SK-N-SH (cell line): Measurements from ENCODE around the gene PPP1R9B. TPM values are rescaled to one million over a fixed set of nuclear protein-coding genes. Genes with fewer than 3 reads are reported as not detected.

ENCODE experiments used
- CTCF ChIA-PET: fragments of 300-600, 350-600 bp; formaldehyde crosslinking; extraction: SDS; loops from one replicate; lab custom pipeline; 2021; lab: Yijun Ruan, JAX
- POLR2A ChIA-PET: fragments of 350-600 bp; sonication (Branson Sonifier 250); formaldehyde crosslinking; extraction: SDS; loops from one replicate; lab custom pipeline; 2020; ENCODE audit warnings: antibody characterized with exemption, inconsistent platforms; lab: Yijun Ruan, JAX
- DNase-seq: peaks from one replicate; pipeline ENCODE4 v3.0.0; 2012
- H2AFZ ChIP-seq: fragments of 200-600 bp; sonication (generic); 2 replicates; pipeline ENCODE4 v1.8.1; 2016; ENCODE audit warnings: antibody characterized with exemption, mild to moderate bottlenecking, low read depth
- H3F3A ChIP-seq: fragments of 200-600 bp; sonication (generic); replicated peaks from 2 replicates; pipeline ENCODE3; 2016; ENCODE audit warnings: antibody characterized with exemption, mild to moderate bottlenecking; ENCODE audit not compliant: insufficient read depth
- H3K27ac ChIP-seq, 2 experiments: fragments of 200-500 bp in 1 of 2; fragments of 200-600 bp in 1 of 2; sonication (Bioruptor generic) in 1 of 2; sonication (generic), shearing (Covaris generic) in 1 of 2; 2 replicates each; pipeline versions ENCODE4 v1.5.1 to v1.6.1; 2014 to 2016; ENCODE audit warnings: low read depth in 2 of 2, inconsistent platforms in 1 of 2, low read length in 1 of 2, mild to moderate bottlenecking in 1 of 2, mixed read lengths in 1 of 2
- H3K27me3 ChIP-seq: fragments of 200-600 bp; sonication (generic), shearing (Covaris generic); 2 replicates; pipeline ENCODE4 v1.6.1; 2016; ENCODE audit warnings: mixed run types; ENCODE audit not compliant: insufficient read depth
- H3K36me3 ChIP-seq, 2 experiments: fragments of 200-500 bp in 1 of 2; fragments of 200-600 bp in 1 of 2; sonication (Bioruptor generic) in 1 of 2; sonication (generic) in 1 of 2; replicated peaks in 1 of 2; 2 replicates each; pipeline versions ENCODE3 to v1.5.1; 2014 to 2016; ENCODE audit warnings: low read length in 1 of 2, mild to moderate bottlenecking in 1 of 2; ENCODE audit not compliant: insufficient read depth in 2 of 2, control insufficient read depth in 1 of 2
- H3K4me1 ChIP-seq, 2 experiments: fragments of 200-500 bp in 1 of 2; fragments of 200-600 bp in 1 of 2; sonication (Bioruptor generic) in 1 of 2; sonication (generic), shearing (Covaris generic) in 1 of 2; 2 replicates each; pipeline versions ENCODE4 v1.5.1 to v1.6.1; 2014 to 2016; ENCODE audit warnings: low read depth in 1 of 2, low read length in 1 of 2, mixed run types in 1 of 2; ENCODE audit not compliant: insufficient read depth in 2 of 2, control insufficient read depth in 1 of 2
- H3K4me2 ChIP-seq: fragments of 200-600 bp; sonication (generic), shearing (Covaris generic); 2 replicates; pipeline ENCODE4 v1.6.1; 2017; ENCODE audit warnings: mixed run types
- H3K4me3 ChIP-seq, 2 experiments: fragments of 200-500 bp in 1 of 2; fragments of 200-600 bp in 1 of 2; sonication (Bioruptor generic) in 1 of 2; sonication (generic), shearing (Covaris generic) in 1 of 2; 2 replicates each; pipeline versions ENCODE4 v1.5.1 to v1.8.1; 2014 to 2016; ENCODE audit warnings: low read depth in 2 of 2, inconsistent platforms in 1 of 2, low read length in 1 of 2, mild to moderate bottlenecking in 1 of 2, mixed read lengths in 1 of 2, moderate library complexity in 1 of 2
- H3K79me2 ChIP-seq: fragments of 200-600 bp; sonication (generic); 2 replicates; pipeline ENCODE4 v1.8.1; 2017; ENCODE audit warnings: mild to moderate bottlenecking; ENCODE audit not compliant: insufficient read depth
- H3K9ac ChIP-seq: fragments of 200-600 bp; sonication (generic); 2 replicates; pipeline ENCODE4 v1.6.1; 2017; ENCODE audit warnings: mixed run types
- H3K9me2 ChIP-seq: fragments of 200-600 bp; sonication (generic); 2 replicates; pipeline ENCODE4 v1.6.1; 2017; ENCODE audit warnings: mixed run types
- H3K9me3 ChIP-seq: fragments of 200-600 bp; sonication (generic); 2 replicates; pipeline ENCODE4 v1.6.1; 2017; ENCODE audit warnings: mixed run types, mild to moderate bottlenecking, moderate library complexity
- H4K20me1 ChIP-seq: fragments of 200-600 bp; sonication (generic); 2 replicates; pipeline ENCODE4 v1.6.1; 2017; ENCODE audit warnings: mild to moderate bottlenecking, mixed run types; ENCODE audit not compliant: insufficient read depth
- CHD2 ChIP-seq: fragments of 150-350 bp; IDR thresholded peaks from 2 replicates; pipeline ENCODE4 v1.6.1; 2018; ENCODE audit warnings: low read length; ENCODE audit not compliant: partially characterized antibody
- FOXJ3 ChIP-seq: sonication (generic); formaldehyde crosslinking; IDR thresholded peaks from 2 replicates; pipeline ENCODE4 v1.5.1; 2020; ENCODE audit warnings: mild to moderate bottlenecking, missing genetic modification reagents
- MEF2A ChIP-seq: IDR thresholded peaks from 2 replicates; pipeline ENCODE4 v1.4.0; 2012; ENCODE audit warnings: low read depth, borderline replicate concordance
- SMC3 ChIP-seq: IDR thresholded peaks from 2 replicates; pipeline ENCODE4 v1.6.1; 2012; ENCODE audit warnings: low read depth, low read length, improper control_type of control experiment
- TAF1 ChIP-seq: IDR thresholded peaks from 2 replicates; pipeline ENCODE4 v1.6.1; 2012; ENCODE audit warnings: low read depth, mild to moderate bottlenecking, low read length, moderate library complexity, borderline replicate concordance
- WGBS: methylation state at CpG from one replicate; pipeline ENCODE4 v1.1.6; 2017; ENCODE audit warnings: low lambda C conversion rate; 5-methylcytosine and 5-hydroxymethylcytosine counted together
- polyA plus RNA-seq, 3 experiments: library from polyadenylated mRNA; depleted of rRNA; stranded (reverse); fragments of >200 nt; gene quantifications; 2 replicates each; pipeline ENCODE4 v1.2.3, GENCODE V29; 2012
- TF ChIP-seq, protein P1 (sequence below): IDR thresholded peaks from 2 replicates; pipeline ENCODE4 v1.4.0; 2012; ENCODE audit warnings: low read depth
- TF ChIP-seq, protein P2 (sequence below): fragments of 150-350 bp; IDR thresholded peaks from 2 replicates; pipeline ENCODE4 v1.6.1; 2017; ENCODE audit warnings: antibody characterized with exemption, low read length, low read depth, borderline replicate concordance
- TF ChIP-seq, protein P3 (sequence below): IDR thresholded peaks from 2 replicates; pipeline ENCODE4 v1.4.0; 2012; ENCODE audit warnings: low read depth, borderline replicate concordance
- TF ChIP-seq, protein P4 (sequence below): IDR thresholded peaks from 2 replicates; pipeline ENCODE4; 2012

PPP1R9B gene
- polyA plus RNA-seq, 1 of the 3 experiments (the other 2 are of a cell fraction): 35.2 TPM

DNA sequence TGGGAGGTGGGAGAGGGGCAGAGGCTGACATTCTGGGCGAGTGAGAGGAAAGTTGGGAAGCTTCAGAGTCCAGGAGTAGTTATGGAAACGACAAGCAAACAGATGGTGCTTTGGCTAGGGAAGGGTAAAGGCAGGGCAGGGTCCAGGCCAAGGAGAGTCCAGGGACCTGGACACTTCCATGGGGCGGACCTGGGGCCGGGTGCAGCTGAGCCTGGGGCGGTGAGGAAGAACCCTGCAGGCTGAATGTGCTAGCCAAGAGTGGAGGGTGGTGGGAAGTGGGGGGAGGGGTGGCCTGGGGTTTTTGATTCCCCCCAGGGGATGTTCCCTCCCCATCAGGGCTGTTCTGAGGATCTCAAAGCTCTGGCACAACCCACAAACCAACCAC, 2.6 kb downstream of the PPP1R9B start (continued):
- TF ChIP-seq, protein P1, sequence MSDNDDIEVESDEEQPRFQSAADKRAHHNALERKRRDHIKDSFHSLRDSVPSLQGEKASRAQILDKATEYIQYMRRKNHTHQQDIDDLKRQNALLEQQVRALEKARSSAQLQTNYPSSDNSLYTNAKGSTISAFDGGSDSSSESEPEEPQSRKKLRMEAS: no peak
- TF ChIP-seq MEF2A (no peak), FOXJ3 (no peak), TAF1 (no peak)
- TF ChIP-seq, protein P2, sequence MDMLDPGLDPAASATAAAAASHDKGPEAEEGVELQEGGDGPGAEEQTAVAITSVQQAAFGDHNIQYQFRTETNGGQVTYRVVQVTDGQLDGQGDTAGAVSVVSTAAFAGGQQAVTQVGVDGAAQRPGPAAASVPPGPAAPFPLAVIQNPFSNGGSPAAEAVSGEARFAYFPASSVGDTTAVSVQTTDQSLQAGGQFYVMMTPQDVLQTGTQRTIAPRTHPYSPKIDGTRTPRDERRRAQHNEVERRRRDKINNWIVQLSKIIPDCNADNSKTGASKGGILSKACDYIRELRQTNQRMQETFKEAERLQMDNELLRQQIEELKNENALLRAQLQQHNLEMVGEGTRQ: no peak
- TF ChIP-seq, protein P3, sequence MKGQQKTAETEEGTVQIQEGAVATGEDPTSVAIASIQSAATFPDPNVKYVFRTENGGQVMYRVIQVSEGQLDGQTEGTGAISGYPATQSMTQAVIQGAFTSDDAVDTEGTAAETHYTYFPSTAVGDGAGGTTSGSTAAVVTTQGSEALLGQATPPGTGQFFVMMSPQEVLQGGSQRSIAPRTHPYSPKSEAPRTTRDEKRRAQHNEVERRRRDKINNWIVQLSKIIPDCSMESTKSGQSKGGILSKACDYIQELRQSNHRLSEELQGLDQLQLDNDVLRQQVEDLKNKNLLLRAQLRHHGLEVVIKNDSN: no peak
- TF ChIP-seq, protein P4, sequence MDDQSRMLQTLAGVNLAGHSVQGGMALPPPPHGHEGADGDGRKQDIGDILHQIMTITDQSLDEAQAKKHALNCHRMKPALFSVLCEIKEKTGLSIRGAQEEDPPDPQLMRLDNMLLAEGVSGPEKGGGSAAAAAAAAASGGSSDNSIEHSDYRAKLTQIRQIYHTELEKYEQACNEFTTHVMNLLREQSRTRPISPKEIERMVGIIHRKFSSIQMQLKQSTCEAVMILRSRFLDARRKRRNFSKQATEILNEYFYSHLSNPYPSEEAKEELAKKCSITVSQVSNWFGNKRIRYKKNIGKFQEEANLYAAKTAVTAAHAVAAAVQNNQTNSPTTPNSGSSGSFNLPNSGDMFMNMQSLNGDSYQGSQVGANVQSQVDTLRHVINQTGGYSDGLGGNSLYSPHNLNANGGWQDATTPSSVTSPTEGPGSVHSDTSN: no peak

DNA sequence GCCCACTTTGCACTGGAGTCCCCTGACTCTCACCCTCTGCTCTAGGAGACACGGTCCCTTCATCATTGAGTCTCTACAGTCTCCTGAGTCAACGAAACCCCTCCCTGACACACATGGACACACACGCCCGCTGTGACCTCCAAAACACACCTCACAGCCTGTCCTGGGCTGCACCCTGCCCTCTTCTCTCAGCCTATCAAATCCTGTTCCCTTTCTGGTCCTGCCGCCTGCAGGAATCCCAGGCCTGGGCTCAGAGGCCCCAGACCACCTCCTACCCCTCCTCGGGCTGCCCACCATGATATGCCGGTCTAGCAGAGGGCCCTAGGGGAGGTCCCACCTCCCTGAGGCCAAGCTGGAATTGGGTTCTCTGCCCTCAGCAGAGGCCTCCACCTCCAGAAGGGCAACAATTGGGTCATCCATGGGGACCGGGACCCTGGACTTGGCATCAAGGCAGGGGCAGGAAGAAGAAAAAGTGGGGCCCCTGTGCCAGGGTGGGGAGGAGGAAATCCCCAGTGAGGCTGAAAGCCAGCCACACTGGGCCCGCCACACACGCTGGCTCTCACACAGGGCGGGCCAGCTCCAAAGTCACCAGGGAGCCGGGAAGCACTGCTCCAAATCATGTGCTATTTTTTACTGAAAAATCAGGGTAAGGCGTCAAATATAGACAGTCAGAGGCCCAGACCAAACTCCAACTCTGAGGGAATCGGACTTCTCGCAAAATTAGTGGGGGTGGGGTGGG, 3.4 kb downstream of the PPP1R9B start:
- Histone ChIP-seq H3K9me3 (no peaks in the 10 kb centered on the region), H3K79me2 (peaks cover 83% of the 10 kb centered on the region), H3F3A (peaks cover 26% of the 10 kb centered on the region), H3K27ac (peak overlapping the region; percentile 2 to 54; a peak in 2 of 4 replicates), H3K4me3 (peak overlapping the region; percentile 66 to 81), H3K9me2 (no peaks in the 10 kb centered on the region)
- DNase-seq: no peak
- POLR2A ChIA-PET: interaction anchor here (0.6 to 2.0 kb wide), 3 partner anchors 15 to 53 kb away, joined by 3 to 8 read pairs (median 4); partner anchors contain the start of gene PDK2
- TF ChIP-seq CHD2: no peak
- TF ChIP-seq, protein P2: no peak
- TF ChIP-seq SMC3: no peak
- TF ChIP-seq, all 33 proteins: peak for 0
- WGBS: 87% methylated on average over 14 of the region's 15 CpGs
- CTCF ChIA-PET: interaction anchor here (0.9 to 12.8 kb wide), 14 partner anchors 9 to 60 kb away, joined by 3 to 169 read pairs (median 11); partner anchors contain the start of genes COL1A1 and SGCA
- no peak overlapping the region for H2AFZ ChIP-seq
- H3K4me1 ChIP-seq: peaks cover 21 to 38% of the 10 kb centered on the region in 2 experiments; a peak in 3 of 4 replicates
- peaks cover 64% of the 10 kb centered on the region for H4K20me1 ChIP-seq
- H3K27me3 ChIP-seq: no peaks in the 10 kb centered on the region
- peaks cover 15 to 37% of the 10 kb centered on the region in 2 experiments for H3K36me3 ChIP-seq
- peak overlapping the region; percentile 92 for H3K9ac ChIP-seq
- H3K4me2 ChIP-seq: peak overlapping the region; percentile 97
